Chondrocyte (in vitro differentiated cells): ENCODE results near the gene PTTG2. TPM values are rescaled to one million over a fixed set of nuclear protein-coding genes. Genes with fewer than 3 reads are reported as not detected.

Experiments
- DNase-seq: peaks from one replicate; pipeline ENCODE4 v3.0.0; 2021; ENCODE audit warnings: mixed read lengths, low spot score
- H3K27ac Mint-ChIP-seq: one replicate; pipeline ENCODE4 v1.8.0; 2021; ENCODE audit warnings: mild to moderate bottlenecking, moderate library complexity, mixed read lengths; ENCODE audit not compliant: unreplicated experiment
- H3K27me3 Mint-ChIP-seq: 2 replicates; pipeline ENCODE4 v1.8.0; 2021; ENCODE audit warnings: low read depth, mixed read lengths
- H3K36me3 Mint-ChIP-seq: 2 replicates; pipeline ENCODE4 v1.8.0; 2021; ENCODE audit warnings: low read depth, mixed read lengths
- H3K4me1 Mint-ChIP-seq: 2 replicates; pipeline ENCODE4 v1.8.0; 2021; ENCODE audit warnings: low read depth, mild to moderate bottlenecking, mixed read lengths
- H3K4me3 Mint-ChIP-seq: one replicate; pipeline ENCODE4 v1.8.0; 2021; ENCODE audit warnings: mild to moderate bottlenecking, moderate library complexity, mixed read lengths; ENCODE audit not compliant: unreplicated experiment
- H3K9me3 Mint-ChIP-seq: 2 replicates; pipeline ENCODE4 v1.8.0; 2021; ENCODE audit warnings: low read depth, mixed read lengths
- total RNA-seq: library from RNA; stranded (reverse); gene quantifications from 3 replicates; pipeline ENCODE4 v1.2.1, GENCODE V29; 2021
- TF ChIP-seq, protein P1 (sequence below): fragments of 200-600 bp; sonication (generic); IDR thresholded peaks from 2 replicates; pipeline ENCODE4 v1.5.0; 2021; ENCODE audit warnings: antibody characterized with exemption, mild to moderate bottlenecking, moderate library complexity

PTTG2 gene
- total RNA-seq, 1 donor from 2014 or later, result 0.45 TPM

DNA sequence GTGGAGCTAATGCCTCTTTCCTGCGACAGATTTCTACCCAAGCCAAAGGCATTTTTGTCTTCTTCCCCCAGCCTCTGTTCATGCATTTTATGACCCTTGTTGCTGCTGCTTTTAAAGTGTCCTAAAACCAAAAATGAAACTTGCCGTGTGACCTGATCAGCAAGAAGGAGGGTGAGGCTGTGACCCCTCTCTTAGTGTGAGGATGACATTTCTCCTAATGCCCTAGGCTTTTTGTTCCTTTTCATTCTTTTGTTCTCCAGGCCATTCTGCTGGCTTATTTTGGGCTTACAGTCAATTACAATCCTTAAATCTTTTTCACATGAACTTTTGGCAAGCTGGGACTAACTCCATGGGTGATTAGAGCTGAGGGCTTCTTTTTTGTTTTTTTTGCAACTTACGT is 34.4 kb downstream of the PTTG2 start:
- Mint-ChIP-seq H3K36me3 (no peaks in the 10 kb centered on the region), H3K9me3 (no peaks in the 10 kb centered on the region), H3K4me3 (no peak overlapping the region), H3K27ac (no peak overlapping the region), H3K4me1 (peaks cover 9% of the 10 kb centered on the region), H3K27me3 (no peaks in the 10 kb centered on the region)
- DNase-seq, result no peak
- TF ChIP-seq, protein P1, sequence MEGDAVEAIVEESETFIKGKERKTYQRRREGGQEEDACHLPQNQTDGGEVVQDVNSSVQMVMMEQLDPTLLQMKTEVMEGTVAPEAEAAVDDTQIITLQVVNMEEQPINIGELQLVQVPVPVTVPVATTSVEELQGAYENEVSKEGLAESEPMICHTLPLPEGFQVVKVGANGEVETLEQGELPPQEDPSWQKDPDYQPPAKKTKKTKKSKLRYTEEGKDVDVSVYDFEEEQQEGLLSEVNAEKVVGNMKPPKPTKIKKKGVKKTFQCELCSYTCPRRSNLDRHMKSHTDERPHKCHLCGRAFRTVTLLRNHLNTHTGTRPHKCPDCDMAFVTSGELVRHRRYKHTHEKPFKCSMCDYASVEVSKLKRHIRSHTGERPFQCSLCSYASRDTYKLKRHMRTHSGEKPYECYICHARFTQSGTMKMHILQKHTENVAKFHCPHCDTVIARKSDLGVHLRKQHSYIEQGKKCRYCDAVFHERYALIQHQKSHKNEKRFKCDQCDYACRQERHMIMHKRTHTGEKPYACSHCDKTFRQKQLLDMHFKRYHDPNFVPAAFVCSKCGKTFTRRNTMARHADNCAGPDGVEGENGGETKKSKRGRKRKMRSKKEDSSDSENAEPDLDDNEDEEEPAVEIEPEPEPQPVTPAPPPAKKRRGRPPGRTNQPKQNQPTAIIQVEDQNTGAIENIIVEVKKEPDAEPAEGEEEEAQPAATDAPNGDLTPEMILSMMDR, result no peak

DNA sequence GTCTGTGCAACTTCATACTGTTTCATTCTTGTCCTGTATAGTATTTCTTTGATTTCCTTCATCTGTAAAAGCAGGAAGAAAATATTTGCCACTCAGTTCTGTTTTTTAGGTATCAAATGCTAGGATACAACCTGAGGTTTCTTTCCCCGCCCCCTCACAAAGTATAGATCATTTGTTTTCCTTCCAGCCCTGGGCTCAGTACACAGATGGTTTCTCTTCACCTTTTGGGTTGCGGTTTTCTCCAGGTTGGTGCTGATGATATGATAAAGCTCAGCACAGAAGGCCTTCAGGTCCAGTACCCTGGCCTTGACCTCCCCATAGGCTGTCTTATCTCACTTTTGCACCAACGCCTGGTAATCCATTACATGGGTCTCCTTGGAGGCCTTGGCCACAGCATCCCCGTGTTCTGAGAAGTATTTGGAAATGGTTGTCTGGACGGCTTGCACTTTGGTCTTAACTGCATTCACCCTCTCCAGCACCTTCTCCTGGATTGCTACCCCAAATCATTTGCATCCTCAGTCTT is 35.2 kb downstream of the PTTG2 start:
- Mint-ChIP-seq H3K4me3 (no peak overlapping the region), H3K4me1 (peaks cover 3% of the 10 kb centered on the region), H3K27ac (no peak overlapping the region)

DNA sequence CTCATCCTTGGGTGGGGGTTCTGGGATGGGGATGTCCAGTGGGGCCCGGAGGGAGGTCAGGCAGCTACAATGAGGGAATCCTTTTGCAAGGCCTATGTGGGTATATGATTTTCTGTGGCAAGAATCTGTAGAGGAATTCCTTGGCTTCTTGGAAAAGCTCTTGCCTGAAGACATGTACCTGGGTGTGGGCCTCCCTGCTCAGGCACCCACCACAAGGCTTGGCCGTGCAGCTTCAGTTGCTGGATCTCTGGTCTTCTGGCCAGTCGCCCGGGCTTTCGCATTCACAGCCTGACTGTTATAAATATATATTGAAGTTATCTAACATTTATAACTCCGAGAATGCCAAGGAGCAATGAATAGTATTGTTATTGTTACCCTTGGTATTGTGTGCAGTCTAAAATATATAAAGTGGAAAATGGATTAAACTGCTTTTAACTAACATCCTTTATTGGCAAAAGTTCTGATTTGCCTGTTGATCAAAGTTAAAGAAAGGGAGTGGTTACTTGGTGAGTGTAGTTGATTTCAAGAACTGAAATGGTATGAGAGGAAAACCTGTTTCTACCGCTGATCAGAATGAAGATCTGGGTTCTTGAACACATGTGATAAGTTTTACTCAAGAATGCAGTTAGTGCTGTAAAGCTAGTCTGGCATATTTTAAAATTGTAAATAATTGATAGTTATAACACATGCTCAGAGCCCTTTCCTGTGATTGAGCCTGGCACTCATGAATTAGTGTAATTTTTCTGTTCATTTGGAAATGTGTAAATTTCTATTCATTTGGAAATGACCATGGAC is 36.0 kb downstream of the PTTG2 start:
- Mint-ChIP-seq H3K9me3 (no peaks in the 10 kb centered on the region), H3K4me3 (no peak overlapping the region)
- TF ChIP-seq, protein P1, result no peak

More for the DNA sequence above, 35.2 kb downstream of the PTTG2 start:
- Mint-ChIP-seq H3K9me3 (no peaks in the 10 kb centered on the region), H3K36me3 (no peaks in the 10 kb centered on the region), H3K27me3 (no peaks in the 10 kb centered on the region)
- no peak for DNase-seq
- TF ChIP-seq, protein P1, result no peak

DNA sequence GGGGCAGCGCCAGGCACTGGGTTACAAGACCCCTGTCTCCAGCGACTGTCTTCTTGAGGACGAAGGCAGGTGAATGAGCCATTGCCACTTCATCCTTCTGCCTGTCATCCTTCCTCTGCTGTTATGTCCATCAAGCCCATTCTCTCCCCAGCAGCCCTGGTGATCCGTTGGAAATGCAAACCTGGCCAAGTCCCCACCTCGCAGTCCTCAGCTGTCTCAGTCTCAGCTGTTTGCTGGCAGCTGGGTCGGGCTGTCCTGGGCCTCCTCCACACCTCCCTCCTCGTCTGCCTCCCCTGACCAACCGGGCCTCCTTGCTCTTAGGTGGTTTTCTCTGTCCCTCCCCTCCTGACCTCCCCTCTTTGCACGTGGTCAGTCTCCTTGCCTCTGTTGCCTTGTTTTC is 38.0 kb downstream of the PTTG2 start:
- H3K4me1 Mint-ChIP-seq, result peaks cover 16% of the 10 kb centered on the region
- H3K36me3 Mint-ChIP-seq, result no peaks in the 10 kb centered on the region
- H3K27ac Mint-ChIP-seq, result no peak overlapping the region
- no peaks in the 10 kb centered on the region for H3K27me3 Mint-ChIP-seq
- H3K9me3 Mint-ChIP-seq, result no peaks in the 10 kb centered on the region
- no peak overlapping the region for H3K4me3 Mint-ChIP-seq
- no peak for DNase-seq
- TF ChIP-seq, protein P1, result no peak

More for the DNA sequence above, 36.0 kb downstream of the PTTG2 start:
- no peak for DNase-seq
- Mint-ChIP-seq H3K36me3 (no peaks in the 10 kb centered on the region), H3K27me3 (no peaks in the 10 kb centered on the region), H3K27ac (no peak overlapping the region), H3K4me1 (peaks cover 3% of the 10 kb centered on the region)

- no peaks in the 10 kb centered on the region for H3K9me3 Mint-ChIP-seq
- no peak overlapping the region for H3K27ac Mint-ChIP-seq
- no peaks in the 10 kb centered on the region for H3K27me3 Mint-ChIP-seq
- H3K4me3 Mint-ChIP-seq, result no peak overlapping the region
- no peak for DNase-seq
- TF ChIP-seq, protein P1, result no peak
- H3K4me1 Mint-ChIP-seq, result peaks cover 21% of the 10 kb centered on the region
- H3K36me3 Mint-ChIP-seq, result no peaks in the 10 kb centered on the region
These were observed 39.0 kb downstream of the PTTG2 start for GRCh38 chr4:37999000-37999716.
